ENCODE data around the gene SFT2D1.
"Not testable (repeated sequence)": the region's sequence is repeated elsewhere in the genome, so short reads cannot be mapped to it uniquely, and the experiment has no call there.

The SFT2D1 gene

DNA sequence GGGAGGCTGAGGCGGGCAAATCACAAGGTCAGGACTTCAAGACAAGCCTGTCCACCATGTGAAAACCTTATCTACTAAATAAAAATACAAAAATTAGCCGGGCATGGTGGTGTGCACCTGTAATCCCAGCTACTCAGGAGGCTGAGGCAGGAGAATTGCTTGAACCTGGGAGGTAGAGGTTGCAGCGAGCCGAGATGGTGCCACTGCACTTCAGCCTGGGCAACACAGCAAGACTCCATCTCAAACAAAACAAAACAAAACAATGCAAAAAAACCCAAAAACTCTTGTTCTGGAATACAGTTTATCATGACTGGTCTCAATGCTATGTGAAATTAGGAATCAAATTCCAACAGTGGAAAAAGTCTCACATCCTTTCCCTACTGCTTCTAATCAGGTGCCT is 20.1 kb upstream of the SFT2D1 start:
- DNase-seq = not testable (repeated sequence)

DNA sequence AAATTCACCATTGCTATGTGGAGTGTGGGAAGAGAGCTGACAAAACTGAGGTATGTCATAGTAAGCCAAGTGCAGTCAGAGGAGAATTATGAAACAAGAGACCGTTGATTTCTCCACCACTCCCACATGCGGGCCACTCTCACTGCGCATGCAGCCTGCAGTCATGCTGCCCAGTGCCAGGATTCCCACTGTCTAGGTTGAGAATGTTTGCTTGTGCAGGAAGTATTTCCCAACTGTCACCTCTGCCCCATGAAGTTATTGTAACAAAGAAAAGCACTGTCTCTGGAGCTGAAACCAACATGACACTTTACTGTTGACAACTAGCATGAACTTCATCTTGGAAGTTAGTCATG is 18.7 kb upstream of the SFT2D1 start:
- DNase-seq = no peak

DNA sequence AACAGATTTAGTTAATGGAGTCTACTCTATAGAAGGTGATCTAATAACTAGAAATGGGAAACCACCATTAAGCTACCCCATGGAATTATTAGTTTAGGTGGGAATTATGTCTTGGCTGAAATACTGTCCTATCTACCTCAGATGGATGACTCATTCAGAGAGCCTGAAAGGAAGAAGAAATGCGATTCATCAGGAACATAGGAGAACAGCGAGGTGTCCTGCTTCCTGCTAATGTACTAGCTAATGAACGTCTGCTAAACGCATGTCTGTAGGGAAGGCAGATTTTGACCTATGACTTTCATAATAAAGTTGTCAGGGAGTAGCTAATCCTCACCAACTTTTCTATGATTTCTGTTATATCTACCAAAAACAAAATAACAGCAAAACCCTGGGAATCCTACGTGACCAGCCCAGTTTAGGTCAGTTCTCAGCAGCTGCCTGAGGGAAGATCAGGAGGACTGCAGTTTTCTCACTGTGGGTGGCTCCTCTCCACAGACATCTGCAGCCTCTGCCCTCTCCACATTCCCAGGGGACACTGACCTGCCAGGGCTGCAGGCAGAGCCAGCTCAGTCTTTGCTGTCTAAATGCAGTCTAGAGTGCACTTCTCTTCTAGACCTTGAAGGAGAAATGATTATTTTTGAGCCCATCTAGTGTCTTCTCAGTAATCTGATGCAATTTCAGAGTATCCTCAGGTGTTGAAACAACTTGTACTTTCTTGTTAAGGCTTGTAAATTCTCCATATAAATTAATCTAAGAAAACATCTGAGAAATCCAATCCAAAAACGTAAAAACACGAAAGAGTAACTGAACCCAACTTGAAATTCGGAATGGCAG is 18.1 kb upstream of the SFT2D1 start:
- no peak for DNase-seq

DNA sequence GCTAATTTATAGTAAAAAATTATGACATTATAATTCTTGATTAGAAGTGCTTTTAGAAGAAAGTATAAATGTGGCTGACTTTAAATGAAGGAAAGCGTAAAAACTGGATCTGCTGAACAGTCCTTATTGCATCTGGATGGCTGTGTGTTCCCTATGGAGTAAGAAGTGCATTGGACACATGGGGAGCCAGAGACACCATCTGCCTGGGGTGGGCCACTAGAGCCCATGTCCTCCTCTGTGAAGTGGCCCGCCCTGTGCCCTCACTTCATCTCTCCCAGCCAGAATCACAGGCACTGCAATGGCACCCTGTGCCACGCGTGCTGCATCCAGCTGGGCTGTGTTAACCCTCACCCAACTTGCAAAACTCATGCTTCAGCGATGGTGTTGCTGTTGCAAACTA is 13.2 kb upstream of the SFT2D1 start:
- DNase-seq = no peak

- no peak for DNase-seq
These were observed 12.6 kb upstream of the SFT2D1 start for GRCh38 chr6:166354965-166355364.

DNA sequence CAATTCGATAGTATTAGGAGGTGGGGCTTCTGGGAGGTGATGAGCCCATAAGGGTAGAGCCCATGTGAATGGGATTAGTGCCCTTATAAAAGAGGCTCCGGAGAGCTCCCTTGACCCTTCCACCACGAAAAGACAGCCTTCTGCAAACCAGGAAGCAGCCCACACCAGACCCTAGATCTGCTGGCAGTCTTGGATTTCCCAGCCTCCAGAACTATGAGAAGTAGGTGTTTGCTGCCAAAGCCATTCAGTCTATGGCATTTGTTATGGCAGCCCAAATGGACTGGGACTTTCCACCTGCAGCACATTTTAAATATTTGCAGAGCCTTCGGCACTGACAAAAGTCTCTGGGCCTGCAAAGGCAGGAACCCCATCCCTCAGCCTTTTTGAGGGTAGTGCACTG is 11.8 kb upstream of the SFT2D1 start:
- no peak for DNase-seq

GRCh38 chr6:166353507-166353906 is 11.2 kb upstream of the SFT2D1 start:
- DNase-seq = no peak

- no peak for DNase-seq
These were observed 10.6 kb upstream of the SFT2D1 start for GRCh38 chr6:166352923-166353322.

- no peak for DNase-seq
These were observed 9.5 kb upstream of the SFT2D1 start for GRCh38 chr6:166351715-166352285.

DNA sequence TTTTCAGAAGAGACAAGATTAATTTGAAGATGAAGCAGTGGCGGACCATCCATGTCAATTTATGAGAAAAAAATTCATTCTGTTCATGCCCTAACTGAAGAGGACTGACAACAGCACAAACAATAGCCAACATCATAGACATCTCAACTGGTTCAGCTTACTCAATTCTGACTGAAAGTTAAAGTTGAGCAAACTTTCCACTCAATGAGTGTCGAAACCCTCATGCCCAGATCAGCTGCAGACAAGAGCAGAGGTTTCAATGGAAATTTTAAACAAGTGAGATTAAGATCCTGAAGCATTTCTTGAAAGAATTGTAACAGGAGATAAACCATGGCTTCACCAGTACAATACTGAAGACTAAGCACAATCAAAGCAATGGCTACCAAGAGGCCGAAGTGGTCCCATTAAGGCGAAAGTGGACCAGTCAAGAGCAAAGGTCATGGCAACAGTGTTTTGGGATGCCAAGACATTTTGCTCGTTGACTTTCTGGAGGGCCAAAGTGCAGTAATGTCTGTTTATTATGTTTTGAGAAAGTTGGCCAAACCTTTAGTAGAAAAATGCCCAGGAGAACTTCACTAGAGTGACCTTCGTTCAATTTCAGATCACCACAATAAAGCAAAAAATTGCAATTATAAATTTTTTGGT is 6.1 kb upstream of the SFT2D1 start:
- DNase-seq = no peak

GRCh38 chr6:166346965-166347364 is 4.6 kb upstream of the SFT2D1 start:
- DNase-seq = no peak

DNA sequence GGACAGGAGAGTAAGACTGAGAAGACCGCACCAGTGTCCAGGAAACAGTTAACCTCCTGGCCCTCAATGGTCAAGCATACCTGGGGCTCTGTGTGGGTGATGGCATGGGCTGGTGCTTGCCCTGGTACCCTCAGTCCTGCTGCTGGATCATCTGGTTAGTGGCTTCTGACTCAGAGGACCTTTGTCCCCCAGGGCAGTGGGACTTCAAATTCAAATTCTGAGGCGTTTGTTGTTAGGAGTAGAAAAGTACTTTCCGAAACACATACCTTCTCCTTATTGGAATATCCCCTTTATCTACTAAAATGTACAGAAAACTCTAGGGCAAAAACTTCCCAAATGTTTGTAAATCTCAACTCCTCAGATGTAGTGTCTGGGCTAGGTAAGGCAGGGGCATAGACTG is 4.1 kb upstream of the SFT2D1 start:
- DNase-seq = no peak

DNA sequence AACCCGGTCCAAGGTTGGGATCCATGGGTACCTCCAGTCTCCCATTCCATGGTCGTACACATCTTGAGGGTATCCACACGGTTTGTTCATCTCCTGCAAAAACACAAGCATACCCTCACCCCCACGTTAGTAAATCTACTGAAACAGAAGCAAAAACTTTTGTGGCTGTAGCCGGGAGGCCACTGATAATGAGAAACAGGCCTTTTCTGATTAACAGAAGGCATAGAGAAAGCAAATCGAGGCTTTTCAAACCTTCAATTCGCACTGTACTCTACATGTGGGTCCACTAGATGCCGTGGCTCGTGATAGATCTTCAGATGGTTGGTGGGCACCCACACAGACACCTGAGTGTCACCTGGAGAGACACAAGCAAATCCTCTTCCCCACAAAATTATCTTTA is 3.3 kb upstream of the SFT2D1 start:
- not testable (repeated sequence) for DNase-seq

DNA sequence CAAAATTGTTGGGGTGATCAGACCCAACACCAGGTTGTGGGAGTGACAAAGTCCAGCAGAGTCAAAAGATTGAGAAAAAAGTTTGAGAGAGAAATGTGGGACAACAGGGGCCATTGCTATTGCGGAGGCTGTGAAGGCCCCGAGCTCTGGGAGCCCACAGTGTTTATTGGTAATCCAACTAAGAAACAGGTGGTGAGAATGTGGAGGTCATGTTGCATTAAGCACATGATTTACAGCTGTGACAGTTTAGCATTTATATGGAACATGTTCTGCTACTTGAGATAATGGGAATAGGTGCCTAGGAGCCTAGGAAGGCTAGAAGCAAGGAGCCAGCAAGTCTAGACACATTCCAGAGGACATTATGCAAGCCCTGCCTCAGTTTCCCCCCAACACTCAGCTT is 2.6 kb upstream of the SFT2D1 start:
- not testable (repeated sequence) for DNase-seq

DNA sequence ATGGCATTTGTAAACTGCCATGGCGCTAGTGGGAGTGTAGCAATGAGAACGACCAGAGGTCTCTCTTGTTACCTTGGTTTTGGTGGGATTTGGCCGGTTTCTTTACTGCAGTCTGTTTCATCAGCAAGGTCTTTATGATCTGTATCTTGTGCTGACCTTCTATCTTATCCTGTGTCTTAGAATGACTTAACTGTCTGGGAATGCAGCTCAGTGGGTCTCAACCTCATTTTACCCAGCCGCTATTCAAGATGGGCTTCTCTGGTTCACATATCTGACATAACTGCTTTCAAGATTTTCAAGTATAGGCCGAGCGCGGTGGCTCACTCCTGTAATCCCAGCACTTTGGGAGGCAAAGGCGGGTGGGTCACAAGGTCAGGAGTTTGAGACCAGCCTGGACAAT is 1.9 kb upstream of the SFT2D1 start:
- peak; percentile 56 for DNase-seq

GRCh38 chr6:166343150-166343487 is 774 bp upstream of the SFT2D1 start:
- no peak for DNase-seq

- peak; percentile 10 for DNase-seq
These were observed 382 bp downstream of the SFT2D1 start for GRCh38 chr6:166341977-166342348.

GRCh38 chr6:166341464-166341863 is 881 bp downstream of the SFT2D1 start:
- DNase-seq = no peak

DNA sequence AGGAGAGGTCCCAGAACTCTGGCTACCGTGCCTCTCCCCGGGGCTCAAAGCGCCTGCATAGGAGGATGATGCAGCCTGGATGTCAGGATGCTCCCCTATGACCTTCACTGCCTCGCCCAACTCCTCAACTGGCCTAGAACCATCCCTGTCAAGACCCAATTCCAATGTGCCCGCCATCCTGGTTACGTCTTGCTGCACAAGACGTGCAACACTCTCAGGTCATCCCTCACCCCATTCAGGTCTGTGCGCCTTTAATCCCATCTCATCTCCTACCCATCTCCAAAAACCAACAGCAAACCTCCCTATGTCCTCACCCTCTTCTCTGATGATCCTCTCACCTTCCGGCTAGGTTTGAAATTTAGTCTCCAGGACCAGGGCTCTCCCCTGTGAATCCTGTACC is 3.5 kb downstream of the SFT2D1 start:
- DNase-seq = no peak

DNA sequence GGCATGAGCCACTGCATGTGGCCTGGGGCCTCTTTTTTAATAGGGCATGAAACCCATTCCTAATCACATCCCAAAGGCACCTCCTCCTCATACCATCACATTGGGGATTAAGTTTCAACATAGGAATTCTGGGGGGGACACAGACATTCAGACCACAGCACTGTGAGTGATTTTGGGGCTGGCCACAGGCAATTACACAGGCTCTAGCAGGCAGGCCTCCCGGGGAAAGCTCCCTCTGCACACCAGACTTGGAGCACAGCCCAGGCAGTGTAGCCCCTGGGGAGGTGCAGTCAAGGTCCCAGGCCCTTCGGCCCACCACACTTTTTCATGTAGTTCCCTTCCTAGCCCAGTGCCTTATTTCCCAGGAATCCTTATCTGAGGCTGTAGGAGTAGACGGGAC is 5.5 kb downstream of the SFT2D1 start:
- no peak for DNase-seq

DNA sequence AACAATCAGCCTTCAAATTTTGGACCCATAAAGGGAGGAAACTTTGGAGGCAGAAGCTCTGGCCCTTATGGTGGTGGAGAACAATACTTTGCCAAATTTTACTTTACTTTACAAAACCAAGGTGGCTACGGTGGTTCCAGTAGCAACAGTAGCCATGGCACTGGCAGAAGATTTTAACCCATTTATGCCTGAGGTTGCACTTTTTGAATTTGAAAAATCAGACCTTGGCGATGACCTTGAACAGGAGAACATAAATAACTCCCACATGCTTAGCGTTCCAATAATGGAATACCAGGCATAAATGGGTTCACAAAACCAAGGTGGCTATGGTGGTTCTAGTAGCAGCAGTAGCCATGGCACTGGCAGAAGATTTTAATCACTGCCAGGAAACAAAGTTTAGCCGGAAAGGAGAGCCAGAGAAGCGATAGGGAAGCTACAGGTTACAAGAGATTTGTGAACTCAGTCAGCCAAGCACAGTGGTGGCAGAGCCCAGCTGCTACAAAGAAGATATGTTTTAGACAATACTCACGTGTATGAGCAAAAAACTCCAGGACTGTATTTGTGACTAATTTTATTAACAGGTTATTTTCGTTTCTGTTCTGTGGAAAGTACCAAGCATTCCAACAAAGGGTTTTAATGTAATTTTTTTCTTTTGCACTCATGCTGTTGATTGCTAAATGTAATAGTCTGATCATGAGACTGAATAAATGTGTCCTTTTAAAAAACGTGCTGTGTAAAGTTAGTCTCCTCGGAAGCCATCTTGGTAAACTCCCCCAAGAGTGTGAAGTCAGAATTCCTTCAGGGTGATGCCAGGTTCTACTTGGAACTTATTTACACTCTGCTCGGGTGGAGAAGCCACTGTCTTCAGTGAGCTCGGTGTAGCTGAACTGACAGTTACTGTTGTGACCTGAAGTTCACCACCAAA is 6.7 kb downstream of the SFT2D1 start:
- no peak for DNase-seq

- no peak for DNase-seq
These were observed 7.5 kb downstream of the SFT2D1 start for GRCh38 chr6:166334878-166335277.

Data from fibroblast of skin of abdomen (primary cell).